Measurements from ENCODE around the gene ANKRD35. TPM values are rescaled to one million over a fixed set of nuclear protein-coding genes. Genes with fewer than 3 reads are reported as not detected.

Gene ANKRD35
- total and polyA plus RNA-seq, 4 donors: 2.0 to 3.7 (median 2.8) TPM

DNA sequence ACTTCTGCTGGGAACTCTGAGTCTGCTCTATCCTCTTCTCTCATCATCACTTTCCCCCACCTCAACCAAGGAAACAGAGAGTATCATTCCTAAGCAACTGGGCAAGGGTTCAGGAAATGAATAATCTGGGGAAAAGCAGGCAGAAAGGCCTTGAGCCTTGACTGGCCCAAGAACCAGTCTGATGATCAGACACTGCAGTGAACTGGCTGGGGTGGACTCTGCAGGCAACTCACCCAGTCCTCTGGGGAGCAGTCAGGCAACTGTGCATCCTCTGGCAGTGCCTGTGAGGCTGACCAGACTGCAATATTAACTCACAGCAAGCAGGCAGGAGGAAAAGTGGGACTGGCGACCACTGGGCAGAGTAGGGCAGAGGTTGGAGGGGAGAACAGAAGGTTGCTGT, 991 bp downstream of the ANKRD35 start:
- Histone ChIP-seq H3K9ac (ENCODE audit: insufficient read depth in 1 of 2, low read length in 2 of 2) (no peak overlapping the region), H3K4me1 (ENCODE audit: control insufficient read depth in 5 of 5, insufficient read depth in 5 of 5, low read length in 5 of 5) (peaks cover 0 to 6% (median 3%) of the 10 kb centered on the region in 5 donors), H3K4me3 (peak overlapping the region; percentile 9), H3K36me3 (ENCODE audit: control insufficient read depth in 4 of 4, insufficient read depth in 4 of 4, low read length in 4 of 4) (no peaks in the 10 kb centered on the region), H3K27me3 (ENCODE audit: control insufficient read depth in 3 of 3, insufficient read depth in 3 of 3, low read length in 2 of 3) (peaks cover 0 to 13% (median 5%) of the 10 kb centered on the region in 3 donors), H3K27ac (ENCODE audit: low read depth in 1 of 2, low read length in 1 of 2) (no peak overlapping the region), H3K9me3 (ENCODE audit: control insufficient read depth in 4 of 4, insufficient read depth in 3 of 4, low read length in 3 of 4) (no peaks in the 10 kb centered on the region)
- TF ChIP-seq, protein P1, sequence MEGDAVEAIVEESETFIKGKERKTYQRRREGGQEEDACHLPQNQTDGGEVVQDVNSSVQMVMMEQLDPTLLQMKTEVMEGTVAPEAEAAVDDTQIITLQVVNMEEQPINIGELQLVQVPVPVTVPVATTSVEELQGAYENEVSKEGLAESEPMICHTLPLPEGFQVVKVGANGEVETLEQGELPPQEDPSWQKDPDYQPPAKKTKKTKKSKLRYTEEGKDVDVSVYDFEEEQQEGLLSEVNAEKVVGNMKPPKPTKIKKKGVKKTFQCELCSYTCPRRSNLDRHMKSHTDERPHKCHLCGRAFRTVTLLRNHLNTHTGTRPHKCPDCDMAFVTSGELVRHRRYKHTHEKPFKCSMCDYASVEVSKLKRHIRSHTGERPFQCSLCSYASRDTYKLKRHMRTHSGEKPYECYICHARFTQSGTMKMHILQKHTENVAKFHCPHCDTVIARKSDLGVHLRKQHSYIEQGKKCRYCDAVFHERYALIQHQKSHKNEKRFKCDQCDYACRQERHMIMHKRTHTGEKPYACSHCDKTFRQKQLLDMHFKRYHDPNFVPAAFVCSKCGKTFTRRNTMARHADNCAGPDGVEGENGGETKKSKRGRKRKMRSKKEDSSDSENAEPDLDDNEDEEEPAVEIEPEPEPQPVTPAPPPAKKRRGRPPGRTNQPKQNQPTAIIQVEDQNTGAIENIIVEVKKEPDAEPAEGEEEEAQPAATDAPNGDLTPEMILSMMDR (IDR thresholded peaks at IDR 0.05; ENCODE audit: control extremely low read depth, extremely low read depth): no peak
- no peak for DNase-seq
- WGBS, 2 donors: 91 to 96% methylated on average over 1 of the region's 1 CpG
- no peak for ATAC-seq (ENCODE audit: insufficient read depth, low FRiP score)

DNA sequence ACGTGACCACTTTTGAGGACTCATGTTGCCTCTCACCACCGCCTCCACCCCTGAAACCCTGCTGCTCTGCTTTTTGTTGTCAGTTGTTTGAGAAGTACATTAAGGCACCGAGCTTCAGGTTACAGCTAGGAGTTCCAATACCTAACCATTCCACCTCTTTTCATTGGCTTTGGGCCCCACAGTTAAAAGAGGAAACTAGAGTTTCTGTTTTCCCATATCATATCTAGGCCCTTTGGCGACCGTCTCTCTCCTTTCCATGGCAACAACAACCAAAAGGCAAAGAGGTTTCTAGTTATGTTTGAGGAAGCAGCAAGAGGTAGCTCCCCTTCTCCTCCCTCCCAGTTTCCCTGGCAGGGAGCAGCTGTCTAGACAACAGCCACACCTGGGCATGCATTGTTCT, 5.9 kb downstream of the ANKRD35 start:
- Histone ChIP-seq H3K27me3 (ENCODE audit: control insufficient read depth in 3 of 3, insufficient read depth in 3 of 3, low read length in 2 of 3) (peaks cover 0 to 10% (median 5%) of the 10 kb centered on the region in 3 donors), H3K4me3 (no peak overlapping the region), H3K4me1 (ENCODE audit: control insufficient read depth in 5 of 5, insufficient read depth in 5 of 5, low read length in 5 of 5) (peaks cover 0 to under 1% (median 0%) of the 10 kb centered on the region in 5 donors), H3K27ac (ENCODE audit: low read depth in 1 of 2, low read length in 1 of 2) (no peak overlapping the region), H3K9ac (ENCODE audit: insufficient read depth in 1 of 2, low read length in 2 of 2) (no peak overlapping the region), H3K36me3 (ENCODE audit: control insufficient read depth in 4 of 4, insufficient read depth in 4 of 4, low read length in 4 of 4) (no peaks in the 10 kb centered on the region), H3K9me3 (ENCODE audit: control insufficient read depth in 4 of 4, insufficient read depth in 3 of 4, low read length in 3 of 4) (no peaks in the 10 kb centered on the region)
- WGBS, 2 donors: 58 to 66% methylated on average over 5 of the region's 5 CpGs
- TF ChIP-seq, protein P1 (IDR thresholded peaks at IDR 0.05; ENCODE audit: control extremely low read depth, extremely low read depth): no peak
- DNase-seq (no peak), ATAC-seq (ENCODE audit: insufficient read depth, low FRiP score) (no peak)

DNA sequence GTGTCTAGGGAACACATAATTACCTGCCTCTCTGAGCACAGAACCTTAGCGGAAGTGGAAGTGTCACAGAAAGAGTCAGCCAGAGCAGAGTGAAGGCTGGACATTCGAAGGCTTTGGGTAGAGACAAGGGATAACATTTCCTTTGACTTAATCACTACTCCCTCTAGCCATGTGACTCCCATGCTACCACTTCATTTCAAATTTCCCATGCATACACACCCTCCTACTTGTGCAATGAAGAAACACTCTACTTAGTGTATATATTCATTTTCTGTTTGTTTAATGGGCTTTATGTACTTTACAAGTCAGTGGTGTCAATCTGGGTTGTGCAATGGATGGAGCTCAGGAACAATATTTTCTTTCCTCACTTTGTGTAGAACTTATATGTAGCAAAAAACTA, 6.9 kb downstream of the ANKRD35 start:
- no peak for ATAC-seq (ENCODE audit: insufficient read depth, low FRiP score)
- no peak overlapping the region for H3K27ac ChIP-seq (ENCODE audit: low read depth in 1 of 2, low read length in 1 of 2)
- no peak overlapping the region for H3K9ac ChIP-seq (ENCODE audit: insufficient read depth in 1 of 2, low read length in 2 of 2)
- WGBS, 2 donors: 79 to 83% methylated on average over 2 of the region's 2 CpGs
- H3K4me3 ChIP-seq: no peak overlapping the region
- TF ChIP-seq, protein P1 (IDR thresholded peaks at IDR 0.05; ENCODE audit: control extremely low read depth, extremely low read depth): no peak
- no peaks in the 10 kb centered on the region for H3K4me1 ChIP-seq (ENCODE audit: control insufficient read depth in 5 of 5, insufficient read depth in 5 of 5, low read length in 5 of 5)
- DNase-seq: peak in 1 of 3 donors; percentile 13
- H3K36me3 ChIP-seq (ENCODE audit: control insufficient read depth in 4 of 4, insufficient read depth in 4 of 4, low read length in 4 of 4): no peaks in the 10 kb centered on the region
- H3K9me3 ChIP-seq (ENCODE audit: control insufficient read depth in 4 of 4, insufficient read depth in 3 of 4, low read length in 3 of 4): no peaks in the 10 kb centered on the region
- H3K27me3 ChIP-seq (ENCODE audit: control insufficient read depth in 3 of 3, insufficient read depth in 3 of 3, low read length in 2 of 3): no peaks in the 10 kb centered on the region

DNA sequence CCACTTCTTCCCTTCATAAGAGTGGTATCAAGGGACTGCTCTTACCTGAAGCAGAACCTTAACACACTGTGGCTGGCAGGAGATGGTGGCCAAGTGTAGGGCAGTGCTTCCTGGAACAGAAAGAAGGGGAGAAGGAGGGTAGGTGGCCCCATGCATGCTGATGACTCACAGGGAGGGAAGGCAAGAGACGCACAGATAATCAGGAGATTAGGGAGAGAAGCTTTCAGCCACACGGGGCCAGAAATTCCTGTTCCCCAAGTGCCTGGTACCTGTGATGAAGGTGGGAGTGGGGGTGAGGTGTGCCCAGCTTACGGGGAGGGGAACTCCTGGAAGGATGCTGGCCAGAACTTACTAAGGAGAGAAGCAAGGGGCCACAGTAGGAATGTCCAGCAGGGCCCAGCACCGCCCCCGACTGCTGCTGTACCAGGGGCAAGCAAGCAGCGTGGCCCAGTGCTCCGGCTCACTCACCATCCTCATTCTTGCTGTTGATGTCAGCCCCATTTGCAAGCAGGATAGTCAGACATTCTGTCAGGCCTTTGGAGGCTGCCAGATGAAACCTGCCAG, 7.7 kb downstream of the ANKRD35 start:
- Histone ChIP-seq H3K36me3 (ENCODE audit: control insufficient read depth in 4 of 4, insufficient read depth in 4 of 4, low read length in 4 of 4) (no peaks in the 10 kb centered on the region), H3K4me3 (no peak overlapping the region), H3K9ac (ENCODE audit: insufficient read depth in 1 of 2, low read length in 2 of 2) (no peak overlapping the region), H3K9me3 (ENCODE audit: control insufficient read depth in 4 of 4, insufficient read depth in 3 of 4, low read length in 3 of 4) (no peaks in the 10 kb centered on the region), H3K27ac (ENCODE audit: low read depth in 1 of 2, low read length in 1 of 2) (no peak overlapping the region), H3K27me3 (ENCODE audit: control insufficient read depth in 3 of 3, insufficient read depth in 3 of 3, low read length in 2 of 3) (no peaks in the 10 kb centered on the region), H3K4me1 (ENCODE audit: control insufficient read depth in 5 of 5, insufficient read depth in 5 of 5, low read length in 5 of 5) (peaks cover 0 to 5% (median 0%) of the 10 kb centered on the region in 5 donors)
- TF ChIP-seq, protein P1 (IDR thresholded peaks at IDR 0.05; ENCODE audit: control extremely low read depth, extremely low read depth): no peak
- no peak for ATAC-seq (ENCODE audit: insufficient read depth, low FRiP score)
- DNase-seq: no peak
- 86 to 91% methylated on average over 7 of the region's 7 CpGs for WGBS, 2 donors
